ENCODE results near the gene SEZ6. TPM values are rescaled to one million over a fixed set of nuclear protein-coding genes. Genes with fewer than 3 reads are reported as not detected.

The SEZ6 gene
- total RNA-seq, 1 donor from 2014 or later, result 6.9 TPM

DNA sequence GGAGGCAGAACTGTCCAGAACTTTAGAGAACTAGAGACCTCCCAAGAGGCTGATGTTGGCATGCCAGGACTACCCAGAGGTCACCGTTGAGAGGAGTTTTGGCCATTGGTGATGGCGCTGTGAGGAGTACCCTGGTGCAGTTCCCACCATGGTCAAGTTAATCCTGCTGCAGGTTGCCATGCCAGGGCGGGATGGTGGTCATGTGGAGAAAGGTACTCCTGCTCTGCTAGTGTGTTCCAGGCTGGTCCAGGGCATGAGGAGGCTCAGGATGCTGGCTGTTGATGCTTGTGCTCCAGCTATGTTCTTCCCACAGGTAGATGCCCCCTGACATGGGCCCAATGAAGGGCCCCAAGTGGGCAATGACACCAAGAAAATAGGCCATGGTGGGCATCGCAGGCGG lies 50.4 kb downstream of the SEZ6 start:
- Mint-ChIP-seq H3K36me3 (no peaks in the 10 kb centered on the region), H3K27me3 (no peaks in the 10 kb centered on the region), H3K4me1 (ENCODE audit: unreplicated experiment) (peaks cover 3% of the 10 kb centered on the region), H3K9me3 (no peaks in the 10 kb centered on the region), H3K4me3 (no peak overlapping the region), H3K27ac (no peak overlapping the region)
- TF ChIP-seq, protein P1, sequence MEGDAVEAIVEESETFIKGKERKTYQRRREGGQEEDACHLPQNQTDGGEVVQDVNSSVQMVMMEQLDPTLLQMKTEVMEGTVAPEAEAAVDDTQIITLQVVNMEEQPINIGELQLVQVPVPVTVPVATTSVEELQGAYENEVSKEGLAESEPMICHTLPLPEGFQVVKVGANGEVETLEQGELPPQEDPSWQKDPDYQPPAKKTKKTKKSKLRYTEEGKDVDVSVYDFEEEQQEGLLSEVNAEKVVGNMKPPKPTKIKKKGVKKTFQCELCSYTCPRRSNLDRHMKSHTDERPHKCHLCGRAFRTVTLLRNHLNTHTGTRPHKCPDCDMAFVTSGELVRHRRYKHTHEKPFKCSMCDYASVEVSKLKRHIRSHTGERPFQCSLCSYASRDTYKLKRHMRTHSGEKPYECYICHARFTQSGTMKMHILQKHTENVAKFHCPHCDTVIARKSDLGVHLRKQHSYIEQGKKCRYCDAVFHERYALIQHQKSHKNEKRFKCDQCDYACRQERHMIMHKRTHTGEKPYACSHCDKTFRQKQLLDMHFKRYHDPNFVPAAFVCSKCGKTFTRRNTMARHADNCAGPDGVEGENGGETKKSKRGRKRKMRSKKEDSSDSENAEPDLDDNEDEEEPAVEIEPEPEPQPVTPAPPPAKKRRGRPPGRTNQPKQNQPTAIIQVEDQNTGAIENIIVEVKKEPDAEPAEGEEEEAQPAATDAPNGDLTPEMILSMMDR (conservative IDR thresholded peaks at IDR 0.05), result no peak
- DNase-seq (ENCODE audit: extremely low spot score, unreplicated experiment), result no peak

DNA sequence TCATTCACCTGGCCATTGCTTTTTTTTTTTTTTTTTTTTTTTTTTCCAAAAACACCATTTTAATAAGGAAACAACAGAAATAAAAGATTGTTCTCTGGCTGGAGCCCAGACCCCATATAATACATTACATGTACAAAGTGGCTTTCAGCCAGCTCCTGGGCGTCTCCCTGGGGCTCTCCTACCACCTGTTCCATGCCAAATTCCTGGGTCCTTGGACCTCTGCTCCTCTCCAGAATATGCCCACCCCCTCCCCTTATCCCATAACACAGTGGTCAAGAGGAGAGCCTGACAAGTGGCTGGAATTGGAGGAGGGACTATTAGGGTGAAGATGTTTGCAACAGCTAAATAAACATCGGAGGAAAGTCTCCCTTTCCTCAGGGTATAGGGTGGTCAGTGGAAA lies 50.9 kb downstream of the SEZ6 start:
- Mint-ChIP-seq H3K27ac (no peak overlapping the region), H3K36me3 (no peaks in the 10 kb centered on the region), H3K4me3 (no peak overlapping the region), H3K9me3 (no peaks in the 10 kb centered on the region), H3K27me3 (no peaks in the 10 kb centered on the region), H3K4me1 (ENCODE audit: unreplicated experiment) (peaks cover 3% of the 10 kb centered on the region)
- DNase-seq (ENCODE audit: extremely low spot score, unreplicated experiment), result no peak
- TF ChIP-seq, protein P1 (conservative IDR thresholded peaks at IDR 0.05), result no peak

DNA sequence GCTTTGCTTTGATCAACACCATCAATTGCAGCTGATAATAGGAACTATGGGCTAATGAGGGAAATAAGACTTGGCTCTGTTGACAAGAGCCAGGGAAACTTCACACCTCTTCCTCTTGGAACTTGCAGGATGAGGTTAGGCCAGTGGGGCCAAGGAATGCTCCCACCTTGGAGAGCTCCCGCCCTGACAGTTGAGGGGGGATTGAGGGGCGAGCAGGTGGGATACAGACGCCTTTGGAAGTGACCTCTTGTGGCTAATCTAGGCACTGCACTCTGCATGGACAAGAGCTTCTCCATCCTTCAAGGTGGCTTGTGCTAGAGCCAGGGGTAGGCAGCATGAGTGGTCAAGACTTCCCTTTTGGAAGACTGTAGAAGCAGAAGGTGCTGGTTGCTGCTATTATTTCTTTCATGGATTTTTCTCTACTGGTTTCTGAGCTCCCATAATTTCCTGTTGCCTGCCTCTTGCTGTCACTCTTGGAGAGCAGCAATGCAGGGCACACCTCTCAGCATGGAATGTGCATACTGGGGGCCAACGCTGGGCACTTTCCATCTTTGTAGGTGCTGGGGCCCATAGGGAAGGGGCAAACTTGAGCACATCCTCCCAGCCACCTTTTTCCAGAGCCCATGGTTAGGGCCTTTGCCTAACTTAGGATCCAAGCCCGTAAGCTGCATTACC lies 52.3 kb downstream of the SEZ6 start:
- Mint-ChIP-seq H3K36me3 (no peaks in the 10 kb centered on the region), H3K4me3 (peak overlapping the region; percentile 59), H3K9me3 (no peaks in the 10 kb centered on the region), H3K27ac (no peak overlapping the region), H3K27me3 (no peaks in the 10 kb centered on the region), H3K4me1 (ENCODE audit: unreplicated experiment) (peaks cover 3% of the 10 kb centered on the region)
- TF ChIP-seq, protein P1 (conservative IDR thresholded peaks at IDR 0.05), result peak; percentile 81
- DNase-seq (ENCODE audit: extremely low spot score, unreplicated experiment), result no peak

DNA sequence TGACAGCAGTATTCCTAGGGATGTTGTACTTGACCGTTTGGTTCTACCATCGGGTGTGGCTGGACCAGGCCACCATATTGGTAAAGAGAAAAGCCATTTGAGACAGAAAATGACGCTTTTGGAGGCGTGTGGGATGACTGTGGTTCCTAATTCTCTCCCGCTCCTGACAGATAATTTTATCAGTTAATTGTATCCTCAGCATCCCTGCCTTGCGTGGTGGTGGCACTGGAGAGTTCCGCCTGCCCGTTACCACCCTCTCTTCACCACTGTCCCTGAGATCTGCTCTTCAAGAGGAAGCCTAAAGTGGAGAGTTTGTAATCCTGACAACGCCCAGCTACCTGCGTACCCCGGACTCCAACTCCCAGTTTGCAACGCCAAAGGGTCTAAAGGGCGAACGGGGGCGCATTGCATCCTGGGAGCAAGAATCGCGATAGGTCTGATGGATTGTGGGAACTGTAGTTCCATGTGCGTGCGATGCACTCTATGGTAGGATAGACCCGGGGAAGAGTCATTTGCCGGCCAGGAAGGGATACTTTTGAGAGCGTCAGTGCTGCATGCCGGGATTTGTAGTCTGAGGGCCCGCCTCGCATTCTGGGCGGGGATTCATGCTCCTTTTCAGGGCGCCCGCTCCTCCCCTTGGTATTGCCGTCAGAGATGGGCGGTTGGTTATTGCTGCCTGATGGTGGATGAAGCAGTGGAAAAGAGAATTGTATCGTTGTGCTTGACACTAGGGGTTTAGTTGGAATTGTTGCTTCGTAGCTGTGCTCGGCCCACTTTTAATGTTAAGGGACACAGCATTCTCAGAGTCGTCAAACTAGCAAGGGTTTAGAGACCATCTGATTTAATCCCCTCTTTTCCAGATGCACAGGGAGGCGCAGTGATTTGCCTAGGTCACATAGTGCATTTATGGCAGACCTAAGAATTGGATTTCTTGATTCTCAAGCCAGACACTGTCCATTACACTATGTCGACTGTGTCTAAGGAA lies 53.5 kb downstream of the SEZ6 start:
- no peaks in the 10 kb centered on the region for H3K9me3 Mint-ChIP-seq
- H3K4me1 Mint-ChIP-seq (ENCODE audit: unreplicated experiment), result peaks cover 11% of the 10 kb centered on the region
- no peak overlapping the region for H3K27ac Mint-ChIP-seq

DNA sequence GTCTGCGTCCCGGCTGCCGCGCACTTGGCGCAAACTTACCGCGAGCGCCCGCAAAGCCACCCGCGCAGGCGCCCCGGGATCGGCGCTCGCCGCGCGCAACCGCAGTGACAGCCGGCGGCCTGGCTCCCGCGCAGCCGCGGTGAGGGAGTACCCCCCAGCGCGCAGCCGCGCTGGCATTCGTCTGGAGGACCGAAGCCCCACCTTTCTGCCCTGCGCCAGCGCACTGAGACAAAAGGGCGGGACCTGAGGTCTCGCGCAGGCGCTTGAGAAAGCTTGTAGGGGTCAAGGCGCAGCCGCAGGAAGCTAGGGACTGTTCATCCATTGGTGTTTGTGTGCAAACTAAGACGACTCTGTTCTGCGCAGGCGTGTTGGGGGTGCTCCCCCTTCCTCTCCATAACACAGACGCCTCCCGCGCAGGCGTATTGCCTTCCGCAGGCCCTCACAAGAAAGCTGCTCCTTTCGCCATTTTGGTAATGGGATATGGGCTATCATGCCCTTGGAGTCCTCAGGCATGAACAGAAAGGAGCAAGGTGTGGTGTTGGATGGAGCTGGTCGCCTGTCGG lies 54.3 kb downstream of the SEZ6 start, which contains the start of gene PHF12:
Gene PHF12, minus strand, starts transcription at position 91 of the 563 bp plus-strand sequence. CDS start 558 bp downstream, outside the sequence.
- Mint-ChIP-seq H3K4me3 (peak within 1 kb of the TSS; percentile 93), H3K4me1 (ENCODE audit: unreplicated experiment) (peaks cover 12% of the 10 kb centered on the region), H3K27ac (peak within 1 kb of the TSS; percentile 92), H3K9me3 (no peaks in the 10 kb centered on the region), H3K36me3 (no peaks in the 10 kb centered on the region), H3K27me3 (no peaks in the 10 kb centered on the region)
- DNase-seq (ENCODE audit: extremely low spot score, unreplicated experiment), result peak; percentile 99
- TF ChIP-seq, protein P1 (conservative IDR thresholded peaks at IDR 0.05), result no peak

More for the DNA sequence above, 53.5 kb downstream of the SEZ6 start:
- DNase-seq (ENCODE audit: extremely low spot score, unreplicated experiment), result peak; percentile 91
- no peaks in the 10 kb centered on the region for H3K36me3 Mint-ChIP-seq
- TF ChIP-seq, protein P1 (conservative IDR thresholded peaks at IDR 0.05), result no peak
- H3K4me3 Mint-ChIP-seq, result no peak overlapping the region
- no peaks in the 10 kb centered on the region for H3K27me3 Mint-ChIP-seq
